ENCODE measurements around the gene METTL14. TPM values are rescaled to one million over a fixed set of nuclear protein-coding genes. Genes with fewer than 3 reads are reported as not detected.

METTL14 gene
- polyA plus RNA-seq, 1 donor (not counting 4 experiments of a cell fraction or from before 2014, with no cell fraction given) = 25.8 TPM

DNA sequence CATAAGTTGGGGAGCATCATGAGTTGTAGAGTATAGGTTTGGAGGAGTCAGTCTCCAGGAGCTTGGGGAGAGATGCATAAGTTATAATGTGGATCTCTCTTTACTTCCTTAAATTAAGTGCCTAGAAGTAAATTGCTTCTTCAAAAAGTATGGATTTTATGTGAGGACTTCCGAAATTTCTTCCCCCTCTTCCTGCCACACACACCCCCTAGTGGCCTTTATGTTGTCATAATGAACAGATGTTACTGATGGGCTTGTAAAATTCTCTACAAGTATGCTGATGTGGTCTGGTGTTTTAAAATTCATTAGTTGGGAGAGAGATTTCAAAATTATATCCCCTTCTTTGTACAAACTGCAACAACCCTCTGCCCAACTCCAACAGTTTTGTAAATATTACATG is 2.3 kb upstream of the METTL14 start:
- H3K4me1 ChIP-seq (ENCODE audit: control insufficient read depth, extremely low read depth, insufficient read depth, low read length) = peaks cover 12% of the 10 kb centered on the region
- dilution Hi-C loops (cut with MboI; ENCODE audit: extremely low pct_ligation_motif_present, low sequenced_read_pairs) = no loop called here
- no peak overlapping the region for H3K27ac ChIP-seq (ENCODE audit: control insufficient read depth, insufficient read depth, low read length)
- no peaks in the 10 kb centered on the region for H3K9me3 ChIP-seq (ENCODE audit: control insufficient read depth, low read depth, low read length)
- no peak overlapping the region for H3K9ac ChIP-seq (ENCODE audit: control insufficient read depth, extremely low read depth, insufficient read depth, low read length)
- H3K9me1 ChIP-seq (ENCODE audit: control insufficient read depth, extremely low read depth, insufficient read depth, low read length) = no peaks in the 10 kb centered on the region
- no peaks in the 10 kb centered on the region for H4K20me1 ChIP-seq (ENCODE audit: control insufficient read depth, extremely low read depth, insufficient read depth, low read length)
- DNase-seq (ENCODE audit: low read depth, low spot score) (no peak), FAIRE-seq (no peak)
- no peak overlapping the region for H3K4me2 ChIP-seq (ENCODE audit: control insufficient read depth, extremely low read depth, insufficient read depth, low read depth, low read length)
- H3K4me3 ChIP-seq (ENCODE audit: control insufficient read depth in 2 of 3, extremely low read depth in 1 of 3, insufficient read depth in 2 of 3, low read depth in 1 of 3, low read length in 3 of 3) = no peak overlapping the region
- peak overlapping the region; percentile 94 for H2AFZ ChIP-seq (ENCODE audit: control insufficient read depth, low read length)
- H3K79me2 ChIP-seq (ENCODE audit: control insufficient read depth, insufficient read depth, low read length) = peaks cover 25% of the 10 kb centered on the region
- no peaks in the 10 kb centered on the region for H3K36me3 ChIP-seq (ENCODE audit: control insufficient read depth in 2 of 2, extremely low read depth in 1 of 2, insufficient read depth in 2 of 2, low read length in 2 of 2)
- TF ChIP-seq CTCF (optimal IDR thresholded peaks at IDR 0.05 in 1 of 3, IDR thresholded peaks at IDR 0.05 in 1 of 3, conservative IDR thresholded peaks at IDR 0.05 in 1 of 3; ENCODE audit: extremely low read depth in 1 of 3, insufficient read depth in 2 of 3, low read length in 3 of 3) (peak; percentile 28 to 44 (median 42)), EZH2 (IDR thresholded peaks at IDR 0.05; ENCODE audit: low read length) (no peak)
- no peaks in the 10 kb centered on the region for H3K27me3 ChIP-seq (ENCODE audit: control insufficient read depth, extremely low read depth, insufficient read depth, low read length)

DNA sequence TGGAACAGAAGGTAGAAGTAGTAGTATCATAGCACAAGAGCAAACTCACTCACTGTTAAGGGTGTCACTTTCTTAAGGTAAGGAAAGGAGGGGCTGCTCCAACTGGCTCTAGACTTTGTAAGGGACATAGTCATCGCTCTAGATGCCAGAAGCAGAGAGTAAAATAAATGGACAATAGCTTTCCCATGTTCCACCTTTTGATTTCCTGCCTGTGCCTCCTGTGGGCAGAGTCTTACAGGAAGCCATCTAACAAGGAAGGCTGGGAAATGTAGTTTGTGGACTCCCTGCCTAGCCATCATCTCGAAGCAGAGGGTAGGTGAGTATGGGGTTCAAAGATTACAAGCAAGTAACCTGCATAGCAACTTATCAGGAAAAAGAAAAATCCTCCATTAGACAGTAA is 1.7 kb upstream of the METTL14 start:
- H3K27me3 ChIP-seq (ENCODE audit: control insufficient read depth, extremely low read depth, insufficient read depth, low read length) = no peaks in the 10 kb centered on the region
- H3K9ac ChIP-seq (ENCODE audit: control insufficient read depth, extremely low read depth, insufficient read depth, low read length) = no peak overlapping the region
- no peaks in the 10 kb centered on the region for H4K20me1 ChIP-seq (ENCODE audit: control insufficient read depth, extremely low read depth, insufficient read depth, low read length)
- H3K4me3 ChIP-seq (ENCODE audit: control insufficient read depth in 2 of 3, extremely low read depth in 1 of 3, insufficient read depth in 2 of 3, low read depth in 1 of 3, low read length in 3 of 3) = no peak overlapping the region
- H3K4me2 ChIP-seq (ENCODE audit: control insufficient read depth, extremely low read depth, insufficient read depth, low read depth, low read length) = peak overlapping the region; percentile 41
- dilution Hi-C loops (cut with MboI; ENCODE audit: extremely low pct_ligation_motif_present, low sequenced_read_pairs) = no loop called here
- FAIRE-seq (peak; percentile 26), DNase-seq (ENCODE audit: low read depth, low spot score) (no peak)
- H3K36me3 ChIP-seq (ENCODE audit: control insufficient read depth in 2 of 2, extremely low read depth in 1 of 2, insufficient read depth in 2 of 2, low read length in 2 of 2) = no peaks in the 10 kb centered on the region
- peak overlapping the region; percentile 94 for H2AFZ ChIP-seq (ENCODE audit: control insufficient read depth, low read length)
- H3K27ac ChIP-seq (ENCODE audit: control insufficient read depth, insufficient read depth, low read length) = no peak overlapping the region
- TF ChIP-seq EZH2 (IDR thresholded peaks at IDR 0.05; ENCODE audit: low read length) (no peak), CTCF (optimal IDR thresholded peaks at IDR 0.05 in 1 of 3, IDR thresholded peaks at IDR 0.05 in 1 of 3, conservative IDR thresholded peaks at IDR 0.05 in 1 of 3; ENCODE audit: extremely low read depth in 1 of 3, insufficient read depth in 2 of 3, low read length in 3 of 3) (no peak)
- no peaks in the 10 kb centered on the region for H3K9me1 ChIP-seq (ENCODE audit: control insufficient read depth, extremely low read depth, insufficient read depth, low read length)
- peaks cover 12% of the 10 kb centered on the region for H3K4me1 ChIP-seq (ENCODE audit: control insufficient read depth, extremely low read depth, insufficient read depth, low read length)
- H3K9me3 ChIP-seq (ENCODE audit: control insufficient read depth, low read depth, low read length) = no peaks in the 10 kb centered on the region
- H3K79me2 ChIP-seq (ENCODE audit: control insufficient read depth, insufficient read depth, low read length) = peaks cover 27% of the 10 kb centered on the region
